GM23248 (cell line): ENCODE measurements around the gene DNAJC7. TPM values are rescaled to one million over a fixed set of nuclear protein-coding genes. Genes with fewer than 3 reads are reported as not detected.

Experiments used
- DNase-seq: peaks from one replicate; pipeline ENCODE4 v3.0.0-alpha.2; 2015
- H2AFZ ChIP-seq: fragments of 200-600 bp; sonication (generic); 2 replicates; pipeline ENCODE4 v1.6.1; 2016; ENCODE audit warnings: antibody characterized with exemption
- H3F3A ChIP-seq: fragments of 200-600 bp; sonication (generic); 2 replicates; pipeline ENCODE4 v1.6.1; 2016; ENCODE audit warnings: mild to moderate bottlenecking, antibody characterized with exemption, mixed run types; ENCODE audit not compliant: insufficient read depth
- H3K27ac ChIP-seq: fragments of 200-600 bp; sonication (generic); 2 replicates; pipeline ENCODE4 v1.5.1; 2016; ENCODE audit warnings: mild to moderate bottlenecking
- H3K27me3 ChIP-seq: fragments of 200-600 bp; sonication (generic); replicated peaks from 2 replicates; pipeline ENCODE4 v1.6.1; 2016; ENCODE audit warnings: mild to moderate bottlenecking; ENCODE audit not compliant: insufficient read depth
- H3K36me3 ChIP-seq: fragments of 200-600 bp; sonication (generic); 2 replicates; pipeline ENCODE4 v1.6.1; 2016; ENCODE audit warnings: low read depth, mild to moderate bottlenecking
- H3K4me1 ChIP-seq: fragments of 200-600 bp; sonication (generic); 2 replicates; pipeline ENCODE4 v1.6.1; 2016; ENCODE audit warnings: mild to moderate bottlenecking; ENCODE audit not compliant: insufficient read depth
- H3K4me2 ChIP-seq: fragments of 200-600 bp; sonication (generic); one replicate; pipeline ENCODE4 v1.6.1; 2016; ENCODE audit warnings: mild to moderate bottlenecking; ENCODE audit not compliant: unreplicated experiment
- H3K4me3 ChIP-seq: fragments of 200-600 bp; sonication (generic); 2 replicates; pipeline ENCODE4 v1.5.1; 2016; ENCODE audit warnings: mild to moderate bottlenecking
- H3K79me2 ChIP-seq: fragments of 200-600 bp; sonication (generic); 2 replicates; pipeline ENCODE4 v1.6.1; 2016; ENCODE audit warnings: mild to moderate bottlenecking; ENCODE audit not compliant: insufficient read depth
- H3K9ac ChIP-seq: fragments of 200-600 bp; sonication (generic); 2 replicates; pipeline ENCODE4 v1.6.1; 2016; ENCODE audit warnings: mild to moderate bottlenecking
- H3K9me2 ChIP-seq: fragments of 200-600 bp; sonication (generic); 2 replicates; pipeline ENCODE4 v1.6.1; 2016; ENCODE audit warnings: mixed run types, mild to moderate bottlenecking, moderate library complexity; ENCODE audit not compliant: insufficient read depth
- H3K9me3 ChIP-seq: fragments of 200-600 bp; sonication (generic); one replicate; pipeline ENCODE4 v1.6.1; 2017; ENCODE audit warnings: low read depth
- H4K20me1 ChIP-seq: fragments of 200-600 bp; sonication (generic); 2 replicates; pipeline ENCODE4 v1.6.0; 2016; ENCODE audit not compliant: insufficient read depth
- EZH2 ChIP-seq: fragments of 200-600 bp; sonication (generic); IDR thresholded peaks from 2 replicates; pipeline ENCODE4 v1.6.1; 2018; ENCODE audit warnings: antibody characterized with exemption, mild to moderate bottlenecking; ENCODE audit not compliant: insufficient read depth, poor library complexity, severe bottlenecking
- EZH2phosphoT487 ChIP-seq: fragments of 200-600 bp; sonication (generic); IDR thresholded peaks from 2 replicates; pipeline ENCODE4 v1.6.1; 2018; ENCODE audit warnings: antibody characterized with exemption, moderate library complexity, mild to moderate bottlenecking, low read depth; ENCODE audit not compliant: insufficient read depth
- WGBS, 2 experiments: methylation state at CpG; one replicate each; pipeline ENCODE4 v1.1.6; 2015 to 2017; ENCODE audit warnings: low lambda C conversion rate in 2 of 2, low coverage in 1 of 2; ENCODE audit errors: missing lambda C conversion rate in 2 of 2; 5-methylcytosine and 5-hydroxymethylcytosine counted together
- in situ Hi-C: fragments of 300-500 bp; cut with MboI; formaldehyde crosslinking; loops from 2 replicates; pipeline ENCODE4 v1.15.0; 2020
- polyA plus RNA-seq: library from polyadenylated mRNA; unstranded; fragments of >200 nt; fragmentation: Nextera tagmentation; extraction: Ambion mirVana; gene quantifications from 2 replicates; pipeline ENCODE4 v1.2.1, GENCODE V29; 2016
- total RNA-seq: library from RNA; depleted of rRNA; stranded (reverse); fragments of >200 nt; shearing (Covaris generic); gene quantifications from 2 replicates; pipeline ENCODE4 v1.2.3, GENCODE V29; 2014; rRNA removed

Gene DNAJC7
- total and polyA plus RNA-seq, 2 experiments from 2014 or later = 61.6 to 73.5 TPM

DNA sequence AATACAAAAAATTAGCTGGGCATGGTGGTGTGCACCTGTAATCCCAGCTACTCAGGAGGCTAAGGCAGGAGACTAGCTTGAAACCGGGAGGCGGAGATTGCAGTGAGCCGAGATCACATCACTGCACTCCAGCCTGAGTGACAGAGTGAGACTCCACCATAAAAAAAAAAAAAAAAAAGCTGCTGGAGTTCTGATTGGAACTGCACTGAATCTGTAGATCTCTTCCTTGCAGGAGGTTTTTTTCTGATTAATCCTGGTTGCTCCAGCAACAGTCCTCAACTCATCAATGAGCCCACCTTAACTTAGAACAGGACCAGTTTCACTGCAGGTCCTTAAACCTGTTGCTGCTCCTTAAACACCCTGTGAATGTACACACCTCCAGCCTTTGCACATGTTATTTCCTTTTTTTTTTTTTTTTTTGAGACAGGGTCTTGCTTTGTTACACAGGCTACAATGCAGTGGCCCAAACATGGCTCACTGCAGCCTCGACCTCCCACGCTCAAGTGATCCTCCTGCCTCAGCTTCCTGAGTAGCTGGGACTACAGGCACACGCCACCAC, 88.5 kb downstream of the DNAJC7 start:
- TF ChIP-seq EZH2 (no peak), EZH2phosphoT487 (no peak)
- Histone ChIP-seq H2AFZ (peak overlapping the region; percentile 98; the same call in 1 of the 2 replicates), H3K36me3 (no peaks in the 10 kb centered on the region), H3K27me3 (no peaks in the 10 kb centered on the region), H4K20me1 (no peaks in the 10 kb centered on the region), H3K4me1 (peaks cover 11% of the 10 kb centered on the region), H3K9me3 (no peaks in the 10 kb centered on the region), H3K79me2 (no peaks in the 10 kb centered on the region), H3K9me2 (no peaks in the 10 kb centered on the region), H3K27ac (no peak overlapping the region), H3K9ac (no peak overlapping the region), H3K4me3 (no peak overlapping the region), H3F3A (peaks cover 9% of the 10 kb centered on the region), H3K4me2 (no peak overlapping the region)
- WGBS, 2 experiments = 80 to 82% methylated on average over 6 of the region's 6 CpGs
- no peak for DNase-seq
- in situ Hi-C loops = no loop called here

Other genes starting within 250 kb of the DNAJC7 start
- 2.7 and 3.6 TPM in 2 replicates for gene JUP, start 230.7 kb downstream of the DNAJC7 start, total RNA-seq
- gene JUP, start 230.7 kb downstream of the DNAJC7 start, polyA plus RNA-seq = 2.3 and 3.1 TPM in 2 replicates
- 116 and 161 TPM in 2 replicates for gene P3H4, start 205.5 kb downstream of the DNAJC7 start, total RNA-seq
- gene P3H4, start 205.5 kb downstream of the DNAJC7 start, polyA plus RNA-seq = 96.9 and 105 TPM in 2 replicates
- 750 and 759 TPM in 2 replicates for gene FKBP10, start 204.4 kb downstream of the DNAJC7 start, total RNA-seq
- gene FKBP10, start 204.4 kb downstream of the DNAJC7 start, polyA plus RNA-seq = 78.0 and 81.5 TPM in 2 replicates
- 61.7 and 69.8 TPM in 2 replicates for gene NT5C3B, start 181.2 kb downstream of the DNAJC7 start, total RNA-seq
- 59.3 and 69.6 TPM in 2 replicates for gene NT5C3B, start 181.2 kb downstream of the DNAJC7 start, polyA plus RNA-seq
- gene KLHL10, start 179.6 kb downstream of the DNAJC7 start, total RNA-seq = 2.3 TPM in 1 of 2 replicates, not detected in the other
- gene KLHL10, start 179.6 kb downstream of the DNAJC7 start, polyA plus RNA-seq = 0.09 TPM in 2 replicates
- 27.7 and 28.5 TPM in 2 replicates for gene KLHL11, start 152.0 kb downstream of the DNAJC7 start, total RNA-seq
- 12.5 and 12.8 TPM in 2 replicates for gene KLHL11, start 152.0 kb downstream of the DNAJC7 start, polyA plus RNA-seq
- 139 and 144 TPM in 2 replicates for gene ACLY, start 98.5 kb downstream of the DNAJC7 start, total RNA-seq
- 101 TPM in 2 replicates for gene ACLY, start 98.5 kb downstream of the DNAJC7 start, polyA plus RNA-seq
- gene ODAD4, start 86.8 kb downstream of the DNAJC7 start, total RNA-seq = 0.25 and 0.54 TPM in 2 replicates
- 0.81 and 1.4 TPM in 2 replicates for gene ODAD4, start 86.8 kb downstream of the DNAJC7 start, polyA plus RNA-seq
- 58.3 and 69.4 TPM in 2 replicates for gene CNP, start 50.6 kb downstream of the DNAJC7 start, total RNA-seq
- gene CNP, start 50.6 kb downstream of the DNAJC7 start, polyA plus RNA-seq = 103 and 107 TPM in 2 replicates
- 70.8 and 71.2 TPM in 2 replicates for gene NKIRAS2, start 2.7 kb upstream of the DNAJC7 start, total RNA-seq
- gene NKIRAS2, start 2.7 kb upstream of the DNAJC7 start, polyA plus RNA-seq = 66.5 and 67.5 TPM in 2 replicates
- gene C17orf113, start 33.2 kb upstream of the DNAJC7 start, total RNA-seq = 0.13 TPM in 1 of 2 replicates, not detected in the other
- not detected in 2 replicates for gene C17orf113, start 33.2 kb upstream of the DNAJC7 start, polyA plus RNA-seq
- not detected in 2 replicates for gene ZNF385C, start 81.0 kb upstream of the DNAJC7 start, total RNA-seq
- gene ZNF385C, start 81.0 kb upstream of the DNAJC7 start, polyA plus RNA-seq = not detected in 2 replicates
- 2.5 and 11.6 TPM in 2 replicates for gene DHX58, start 95.3 kb upstream of the DNAJC7 start, total RNA-seq
- gene DHX58, start 95.3 kb upstream of the DNAJC7 start, polyA plus RNA-seq = 1.6 and 2.0 TPM in 2 replicates
- gene KAT2A, start 103.9 kb upstream of the DNAJC7 start, total RNA-seq = 13.9 and 16.8 TPM in 2 replicates
- 6.0 and 7.2 TPM in 2 replicates for gene KAT2A, start 103.9 kb upstream of the DNAJC7 start, polyA plus RNA-seq
- not detected in 2 replicates for gene HSPB9, start 105.4 kb upstream of the DNAJC7 start, total RNA-seq
- gene HSPB9, start 105.4 kb upstream of the DNAJC7 start, polyA plus RNA-seq = 0.34 TPM in 1 of 2 replicates, not detected in the other
- gene RAB5C, start 137.6 kb upstream of the DNAJC7 start, total RNA-seq = 97.5 and 128 TPM in 2 replicates
- gene RAB5C, start 137.6 kb upstream of the DNAJC7 start, polyA plus RNA-seq = 123 and 124 TPM in 2 replicates
- gene KCNH4, start 163.7 kb upstream of the DNAJC7 start, total RNA-seq = not detected in 2 replicates
- gene KCNH4, start 163.7 kb upstream of the DNAJC7 start, polyA plus RNA-seq = not detected in 2 replicates
- not detected in 2 replicates for gene HCRT, start 168.0 kb upstream of the DNAJC7 start, total RNA-seq
- gene HCRT, start 168.0 kb upstream of the DNAJC7 start, polyA plus RNA-seq = not detected in 2 replicates
- 25.0 and 27.6 TPM in 2 replicates for gene GHDC, start 177.1 kb upstream of the DNAJC7 start, total RNA-seq
- 11.1 and 13.0 TPM in 2 replicates for gene GHDC, start 177.1 kb upstream of the DNAJC7 start, polyA plus RNA-seq